ENCODE data around the gene CST5. TPM values are rescaled to one million over a fixed set of nuclear protein-coding genes. Genes with fewer than 3 reads are reported as not detected.
"Not testable (repeated sequence)": the region's sequence is repeated elsewhere in the genome, so short reads cannot be mapped to it uniquely, and the experiment has no call there.

Gene CST5
- total and polyA plus RNA-seq, 2 experiments from 2014 or later: not detected

DNA sequence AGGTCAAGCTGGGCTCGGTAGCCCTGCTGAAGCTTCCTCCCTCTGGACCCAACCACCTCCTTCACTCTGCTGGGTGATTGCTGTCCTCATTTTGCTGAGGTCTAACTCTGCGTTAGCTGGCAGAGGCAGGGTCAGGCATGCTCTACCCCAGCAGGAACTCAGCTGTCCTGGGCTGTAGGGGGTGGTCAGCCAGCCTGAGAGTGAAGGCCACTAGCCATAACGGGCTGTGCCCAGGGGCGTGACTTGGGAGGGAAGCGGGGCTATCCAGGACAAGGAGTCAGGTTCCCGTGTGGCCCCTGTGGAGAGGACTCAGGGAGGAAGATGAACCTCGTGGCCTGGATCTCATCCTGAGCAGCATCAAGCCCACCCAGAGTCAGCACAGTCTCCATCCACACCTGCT lies 761 bp downstream of the CST5 start (continued):
- TF ChIP-seq, protein P1, sequence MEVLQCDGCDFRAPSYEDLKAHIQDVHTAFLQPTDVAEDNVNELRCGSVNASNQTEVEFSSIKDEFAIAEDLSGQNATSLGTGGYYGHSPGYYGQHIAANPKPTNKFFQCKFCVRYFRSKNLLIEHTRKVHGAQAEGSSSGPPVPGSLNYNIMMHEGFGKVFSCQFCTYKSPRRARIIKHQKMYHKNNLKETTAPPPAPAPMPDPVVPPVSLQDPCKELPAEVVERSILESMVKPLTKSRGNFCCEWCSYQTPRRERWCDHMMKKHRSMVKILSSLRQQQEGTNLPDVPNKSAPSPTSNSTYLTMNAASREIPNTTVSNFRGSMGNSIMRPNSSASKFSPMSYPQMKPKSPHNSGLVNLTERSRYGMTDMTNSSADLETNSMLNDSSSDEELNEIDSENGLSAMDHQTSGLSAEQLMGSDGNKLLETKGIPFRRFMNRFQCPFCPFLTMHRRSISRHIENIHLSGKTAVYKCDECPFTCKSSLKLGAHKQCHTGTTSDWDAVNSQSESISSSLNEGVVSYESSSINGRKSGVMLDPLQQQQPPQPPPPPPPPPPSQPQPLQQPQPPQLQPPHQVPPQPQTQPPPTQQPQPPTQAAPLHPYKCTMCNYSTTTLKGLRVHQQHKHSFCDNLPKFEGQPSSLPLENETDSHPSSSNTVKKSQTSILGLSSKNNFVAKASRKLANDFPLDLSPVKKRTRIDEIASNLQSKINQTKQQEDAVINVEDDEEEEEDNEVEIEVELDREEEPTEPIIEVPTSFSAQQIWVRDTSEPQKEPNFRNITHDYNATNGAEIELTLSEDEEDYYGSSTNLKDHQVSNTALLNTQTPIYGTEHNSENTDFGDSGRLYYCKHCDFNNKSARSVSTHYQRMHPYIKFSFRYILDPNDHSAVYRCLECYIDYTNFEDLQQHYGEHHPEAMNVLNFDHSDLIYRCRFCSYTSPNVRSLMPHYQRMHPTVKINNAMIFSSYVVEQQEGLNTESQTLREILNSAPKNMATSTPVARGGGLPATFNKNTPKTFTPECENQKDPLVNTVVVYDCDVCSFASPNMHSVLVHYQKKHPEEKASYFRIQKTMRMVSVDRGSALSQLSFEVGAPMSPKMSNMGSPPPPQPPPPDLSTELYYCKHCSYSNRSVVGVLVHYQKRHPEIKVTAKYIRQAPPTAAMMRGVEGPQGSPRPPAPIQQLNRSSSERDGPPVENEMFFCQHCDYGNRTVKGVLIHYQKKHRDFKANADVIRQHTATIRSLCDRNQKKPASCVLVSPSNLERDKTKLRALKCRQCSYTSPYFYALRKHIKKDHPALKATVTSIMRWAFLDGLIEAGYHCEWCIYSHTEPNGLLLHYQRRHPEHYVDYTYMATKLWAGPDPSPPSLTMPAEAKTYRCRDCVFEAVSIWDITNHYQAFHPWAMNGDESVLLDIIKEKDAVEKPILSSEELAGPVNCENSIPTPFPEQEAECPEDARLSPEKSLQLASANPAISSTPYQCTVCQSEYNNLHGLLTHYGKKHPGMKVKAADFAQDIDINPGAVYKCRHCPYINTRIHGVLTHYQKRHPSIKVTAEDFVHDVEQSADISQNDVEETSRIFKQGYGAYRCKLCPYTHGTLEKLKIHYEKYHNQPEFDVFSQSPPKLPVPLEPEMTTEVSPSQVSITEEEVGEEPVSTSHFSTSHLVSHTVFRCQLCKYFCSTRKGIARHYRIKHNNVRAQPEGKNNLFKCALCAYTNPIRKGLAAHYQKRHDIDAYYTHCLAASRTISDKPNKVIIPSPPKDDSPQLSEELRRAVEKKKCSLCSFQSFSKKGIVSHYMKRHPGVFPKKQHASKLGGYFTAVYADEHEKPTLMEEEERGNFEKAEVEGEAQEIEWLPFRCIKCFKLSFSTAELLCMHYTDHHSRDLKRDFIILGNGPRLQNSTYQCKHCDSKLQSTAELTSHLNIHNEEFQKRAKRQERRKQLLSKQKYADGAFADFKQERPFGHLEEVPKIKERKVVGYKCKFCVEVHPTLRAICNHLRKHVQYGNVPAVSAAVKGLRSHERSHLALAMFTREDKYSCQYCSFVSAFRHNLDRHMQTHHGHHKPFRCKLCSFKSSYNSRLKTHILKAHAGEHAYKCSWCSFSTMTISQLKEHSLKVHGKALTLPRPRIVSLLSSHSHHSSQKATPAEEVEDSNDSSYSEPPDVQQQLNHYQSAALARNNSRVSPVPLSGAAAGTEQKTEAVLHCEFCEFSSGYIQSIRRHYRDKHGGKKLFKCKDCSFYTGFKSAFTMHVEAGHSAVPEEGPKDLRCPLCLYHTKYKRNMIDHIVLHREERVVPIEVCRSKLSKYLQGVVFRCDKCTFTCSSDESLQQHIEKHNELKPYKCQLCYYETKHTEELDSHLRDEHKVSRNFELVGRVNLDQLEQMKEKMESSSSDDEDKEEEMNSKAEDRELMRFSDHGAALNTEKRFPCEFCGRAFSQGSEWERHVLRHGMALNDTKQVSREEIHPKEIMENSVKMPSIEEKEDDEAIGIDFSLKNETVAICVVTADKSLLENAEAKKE (CRISPR knock-in tag; IDR thresholded peaks at IDR 0.05): no peak
- TF ChIP-seq EZH2phosphoT487 (IDR thresholded peaks at IDR 0.05; ENCODE audit: unreplicated experiment) (no peak), ZNF331 (CRISPR knock-in tag; IDR thresholded peaks at IDR 0.05; ENCODE audit: low read depth) (no peak)
- TF ChIP-seq, protein P2, sequence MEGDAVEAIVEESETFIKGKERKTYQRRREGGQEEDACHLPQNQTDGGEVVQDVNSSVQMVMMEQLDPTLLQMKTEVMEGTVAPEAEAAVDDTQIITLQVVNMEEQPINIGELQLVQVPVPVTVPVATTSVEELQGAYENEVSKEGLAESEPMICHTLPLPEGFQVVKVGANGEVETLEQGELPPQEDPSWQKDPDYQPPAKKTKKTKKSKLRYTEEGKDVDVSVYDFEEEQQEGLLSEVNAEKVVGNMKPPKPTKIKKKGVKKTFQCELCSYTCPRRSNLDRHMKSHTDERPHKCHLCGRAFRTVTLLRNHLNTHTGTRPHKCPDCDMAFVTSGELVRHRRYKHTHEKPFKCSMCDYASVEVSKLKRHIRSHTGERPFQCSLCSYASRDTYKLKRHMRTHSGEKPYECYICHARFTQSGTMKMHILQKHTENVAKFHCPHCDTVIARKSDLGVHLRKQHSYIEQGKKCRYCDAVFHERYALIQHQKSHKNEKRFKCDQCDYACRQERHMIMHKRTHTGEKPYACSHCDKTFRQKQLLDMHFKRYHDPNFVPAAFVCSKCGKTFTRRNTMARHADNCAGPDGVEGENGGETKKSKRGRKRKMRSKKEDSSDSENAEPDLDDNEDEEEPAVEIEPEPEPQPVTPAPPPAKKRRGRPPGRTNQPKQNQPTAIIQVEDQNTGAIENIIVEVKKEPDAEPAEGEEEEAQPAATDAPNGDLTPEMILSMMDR (conservative IDR thresholded peaks at IDR 0.05; ENCODE audit: low read depth in 2 of 2): no peak

DNA sequence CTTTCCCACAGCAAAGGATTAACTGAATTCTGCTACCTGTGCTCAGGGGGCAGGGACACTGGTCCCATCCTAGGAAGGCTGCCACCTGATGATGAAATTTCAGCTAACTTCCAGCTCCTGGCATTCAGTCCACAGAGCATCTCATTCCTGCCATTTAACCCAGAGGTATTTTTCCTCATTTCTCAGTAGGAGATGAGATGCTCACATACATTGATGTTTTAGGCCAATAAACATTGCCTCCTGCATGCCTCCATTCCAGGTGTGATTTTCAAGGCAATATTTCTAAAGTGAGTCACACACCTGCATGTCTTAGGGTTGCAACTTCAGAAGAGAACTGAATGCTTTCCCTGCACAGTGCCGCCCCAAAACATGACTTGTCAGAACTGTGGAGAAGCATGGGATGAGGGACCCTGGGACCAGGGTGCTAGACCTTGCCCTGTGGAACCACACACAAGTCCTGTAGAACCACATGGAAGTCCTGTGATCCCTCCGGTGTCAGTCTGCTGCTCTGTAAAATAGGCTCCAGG lies 1.5 kb downstream of the CST5 start:
- H3K27ac Mint-ChIP-seq; H4K20me1 ChIP-seq (replicated peaks; ENCODE audit: insufficient read depth); H3K79me2 ChIP-seq (replicated peaks; ENCODE audit: insufficient read depth); H3K4me3 Mint-ChIP-seq; H2AFZ ChIP-seq; H3K4me1 Mint-ChIP-seq; H3K4me3 ChIP-seq; DNase-seq (ENCODE audit: low spot score); H3K4me2 ChIP-seq; H3K27ac ChIP-seq (ENCODE audit: low read depth); ATAC-seq; H3F3A ChIP-seq (replicated peaks; ENCODE audit: low read depth); H3K4me1 ChIP-seq (ENCODE audit: insufficient read depth); H3K9me2 ChIP-seq (ENCODE audit: insufficient read depth); H3K9me3 Mint-ChIP-seq; H3K27me3 ChIP-seq (ENCODE audit: insufficient read depth); H3K36me3 Mint-ChIP-seq (ENCODE audit: low read depth); H3K27me3 Mint-ChIP-seq (ENCODE audit: insufficient read depth, low read depth, poor library complexity); H3K36me3 ChIP-seq (ENCODE audit: insufficient read depth): not testable (repeated sequence)
